COR-L47 (cell line): ENCODE data around the gene NPTN.

Experiments used
- DNase-seq: peaks from one replicate; lab custom pipeline; 2025; lab: John Stamatoyannopoulos, UW

Gene NPTN

GRCh38 chr15:73631915-73632669 is 1.1 kb downstream of the NPTN start:
- no peak for DNase-seq

DNA sequence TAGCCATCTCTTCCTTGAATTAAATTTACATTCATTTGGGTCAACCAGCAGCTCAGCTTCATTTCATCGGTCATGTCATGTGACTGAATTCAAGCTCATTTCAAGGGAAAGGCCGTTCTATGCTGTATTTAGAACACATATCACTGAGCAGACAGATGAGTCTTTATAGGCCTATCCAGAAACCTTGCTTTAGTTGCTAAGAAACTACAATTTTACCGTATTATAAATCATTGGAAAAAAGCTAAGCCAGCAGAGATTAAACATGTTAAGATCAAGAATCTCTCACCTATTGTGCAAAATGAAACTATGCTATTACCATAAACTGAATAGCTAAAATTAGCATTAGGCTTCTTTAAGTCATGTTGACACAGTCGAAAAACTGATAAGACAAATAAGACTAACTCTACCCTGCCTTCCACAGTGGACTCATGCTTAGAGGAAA is 2.2 kb downstream of the NPTN start:
- DNase-seq = no peak

DNA sequence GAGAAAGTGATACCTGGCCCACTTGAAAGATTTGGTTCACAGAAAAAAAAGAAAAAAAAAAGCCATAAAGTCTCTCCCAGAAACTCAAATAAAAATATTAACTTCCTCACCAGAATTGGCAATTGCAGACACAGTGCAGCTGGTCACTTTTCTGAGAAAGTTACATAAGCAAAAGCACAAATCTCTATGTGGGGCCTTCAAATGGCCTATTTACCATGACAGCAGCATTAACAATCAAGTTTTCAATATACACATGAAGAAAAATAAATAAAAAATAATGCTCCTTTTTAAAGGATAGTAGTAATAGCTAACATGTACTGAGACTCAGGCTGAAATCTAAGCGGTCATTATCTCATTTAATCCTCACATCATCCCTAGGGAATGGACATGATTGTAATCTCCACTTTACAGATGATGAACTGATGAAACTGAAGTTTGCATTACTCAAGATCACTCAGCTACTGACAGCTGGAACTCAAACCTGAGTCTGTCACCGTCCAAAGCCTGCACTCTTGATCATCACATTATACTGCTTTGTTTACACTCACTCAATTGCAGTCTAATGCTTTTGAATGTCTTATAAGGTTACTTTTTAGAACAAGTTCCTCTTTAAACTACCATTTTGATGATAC is 3.3 kb downstream of the NPTN start:
- no peak for DNase-seq

DNA sequence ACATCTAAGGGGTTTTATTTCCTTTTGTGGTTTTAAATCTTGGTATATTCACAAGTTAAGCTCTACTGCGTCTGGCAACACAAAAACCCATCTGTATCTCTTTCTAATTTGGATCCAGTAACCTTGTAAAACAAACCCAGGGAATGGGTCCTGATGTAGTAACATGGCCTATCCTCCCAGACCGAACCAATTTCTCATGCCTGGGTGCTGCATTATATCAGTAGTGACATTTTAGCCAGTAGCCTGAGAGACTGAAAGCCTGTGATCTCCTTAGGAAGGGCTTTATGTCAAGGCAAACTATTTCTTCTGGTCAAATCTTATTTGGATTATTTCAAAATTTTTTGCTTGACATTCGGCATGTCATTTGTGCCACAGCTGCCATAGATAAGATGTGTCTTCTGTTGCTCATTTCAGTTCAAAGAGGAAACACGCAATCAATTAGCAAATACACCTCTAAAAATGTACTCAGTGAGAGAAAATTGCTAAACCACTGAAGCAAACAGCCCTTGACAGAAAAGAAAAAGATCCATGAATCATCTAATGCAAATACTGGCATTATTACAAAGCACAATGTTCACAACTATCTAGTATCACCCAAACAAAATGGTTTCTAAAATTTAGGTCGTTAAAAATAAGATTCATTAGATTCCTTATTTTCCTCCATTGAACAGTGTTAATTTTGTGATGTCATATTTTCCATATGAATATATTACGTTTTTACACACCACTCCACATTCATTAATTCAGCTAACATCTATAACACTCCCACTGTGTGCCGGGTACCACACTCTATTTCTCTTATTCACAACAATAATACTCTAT is 4.0 kb downstream of the NPTN start:
- DNase-seq = no peak

- DNase-seq = no peak
Measured at GRCh38 chr15:73628102-73628501, 5.1 kb downstream of the NPTN start.

- no peak for DNase-seq
Measured at GRCh38 chr15:73626072-73626471, 7.1 kb downstream of the NPTN start.

DNA sequence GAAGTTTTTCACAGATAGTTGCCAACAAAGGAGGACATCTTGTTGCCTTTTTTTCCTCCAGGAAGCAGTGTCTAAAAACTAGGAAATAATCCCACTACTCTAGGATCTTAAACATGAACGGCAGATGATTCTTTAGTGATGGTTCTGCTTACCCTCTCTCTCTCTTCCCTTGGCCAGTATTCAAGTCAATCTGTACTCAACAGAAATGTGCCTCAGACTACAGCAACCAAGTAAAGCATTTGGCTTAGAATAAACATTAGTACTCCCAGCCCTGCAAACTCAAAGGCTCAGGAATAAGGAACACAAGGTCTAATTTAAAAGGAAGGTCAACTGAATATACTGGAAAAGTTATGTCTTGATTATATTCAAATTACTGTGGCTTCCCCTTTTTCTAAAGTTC is 8.7 kb downstream of the NPTN start:
- DNase-seq = no peak

- no peak for DNase-seq
Measured at GRCh38 chr15:73621286-73621826, 11.8 kb downstream of the NPTN start.

DNA sequence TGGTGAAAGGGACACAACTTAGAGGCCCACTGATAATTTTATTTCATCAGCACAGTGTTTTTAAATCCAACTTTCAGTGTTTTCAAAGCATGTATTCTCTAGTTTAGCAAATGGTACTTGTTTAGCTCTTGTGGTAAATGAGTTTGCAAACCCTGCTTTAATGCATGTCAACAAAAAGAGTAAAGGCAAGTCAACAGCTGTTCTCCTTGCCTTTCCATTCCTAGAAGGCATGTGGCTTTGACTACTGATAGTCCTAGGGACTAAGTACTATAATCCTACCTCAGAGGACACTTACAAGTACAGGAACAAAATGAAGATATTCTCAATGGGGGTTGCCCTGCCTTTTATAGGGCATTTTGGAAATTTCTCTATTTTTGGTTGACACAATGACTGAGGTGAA is 13.1 kb downstream of the NPTN start:
- no peak for DNase-seq

GRCh38 chr15:73617913-73618312 is 15.3 kb downstream of the NPTN start:
- no peak for DNase-seq

GRCh38 chr15:73617301-73617831 is 15.8 kb downstream of the NPTN start:
- no peak for DNase-seq

- DNase-seq = no peak
Measured at GRCh38 chr15:73608941-73609340, 24.2 kb downstream of the NPTN start.

- no peak for DNase-seq
Measured at GRCh38 chr15:73608475-73608874, 24.7 kb downstream of the NPTN start.

DNA sequence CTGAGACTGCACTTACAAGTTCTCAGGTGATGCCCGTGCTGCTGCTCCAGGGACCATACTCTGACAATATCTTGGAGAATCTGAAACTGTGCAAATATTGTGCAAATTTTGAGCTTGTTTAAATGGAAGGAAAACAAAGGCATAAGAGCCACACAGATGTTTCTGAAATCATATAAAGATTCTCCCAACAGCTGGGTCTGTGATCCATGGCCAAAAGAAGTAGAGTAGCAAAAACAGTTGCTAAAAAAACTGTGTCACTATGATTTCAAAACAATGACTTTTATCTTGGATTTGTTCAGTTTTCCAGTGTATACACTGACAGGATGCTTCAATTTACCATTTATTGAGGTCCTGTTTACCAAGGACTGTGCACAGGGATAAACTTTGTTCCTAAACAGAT is 25.3 kb downstream of the NPTN start:
- DNase-seq = no peak

DNA sequence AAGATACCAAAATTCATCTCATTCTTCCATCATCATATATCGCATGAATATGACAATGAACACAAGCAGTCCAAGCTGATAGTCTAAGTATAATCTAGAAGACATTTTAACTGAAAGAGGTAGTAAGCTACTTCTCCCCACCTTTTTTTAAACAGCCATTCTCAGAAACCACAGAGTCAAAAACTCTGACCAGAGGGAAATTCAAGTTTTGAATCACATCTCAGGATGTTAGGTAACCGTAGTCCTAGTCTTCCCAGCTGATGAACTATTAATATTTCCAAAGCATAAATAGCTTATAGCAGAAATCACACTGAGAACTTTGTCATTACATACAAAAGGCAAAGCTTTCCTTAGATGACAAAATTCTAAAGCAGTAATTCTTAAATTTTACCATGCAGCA is 25.8 kb downstream of the NPTN start:
- DNase-seq = no peak

GRCh38 chr15:73605759-73606436 is 27.3 kb downstream of the NPTN start:
- DNase-seq = peak; percentile 24

DNA sequence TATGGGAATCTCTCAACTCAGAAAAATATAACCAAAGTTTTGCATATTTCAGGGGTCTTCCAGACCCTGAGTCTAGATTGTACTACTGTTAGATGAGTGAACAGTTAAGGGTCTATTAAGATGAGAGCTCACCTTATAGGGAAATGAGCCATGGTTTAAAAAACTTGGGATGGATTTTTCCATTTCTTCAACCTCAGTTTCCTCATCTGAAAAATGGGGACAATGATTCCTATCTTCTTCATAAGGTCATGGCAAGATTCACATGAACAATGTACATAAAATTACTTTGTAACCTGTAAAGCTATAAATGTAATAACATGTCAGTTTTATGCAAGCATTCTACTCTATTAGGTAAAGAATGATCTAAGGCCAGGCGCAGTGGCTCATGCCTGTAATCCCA is 28.7 kb downstream of the NPTN start:
- no peak for DNase-seq

GRCh38 chr15:73602992-73603391 is 30.2 kb downstream of the NPTN start:
- no peak for DNase-seq

GRCh38 chr15:73602446-73602843 is 30.7 kb downstream of the NPTN start:
- DNase-seq = no peak

GRCh38 chr15:73601451-73602445 is 31.4 kb downstream of the NPTN start:
- DNase-seq = no peak
